HUES64 (cell line): ENCODE measurements around the gene RALGAPA2.

Source experiments
- H3K27ac ChIP-seq: 2 replicates; pipeline ENCODE4 v1.7.0; 2013; ENCODE audit warnings: low read depth, low read length, inconsistent platforms
- H3K27me3 ChIP-seq: 2 replicates; pipeline ENCODE4 v1.6.1; 2013; ENCODE audit warnings: mild to moderate bottlenecking, low read length; ENCODE audit not compliant: insufficient read depth
- H3K36me3 ChIP-seq: 2 replicates; pipeline ENCODE4 v1.6.1; 2013; ENCODE audit warnings: mild to moderate bottlenecking, low read length; ENCODE audit not compliant: insufficient read depth
- H3K4me1 ChIP-seq: 2 replicates; pipeline ENCODE4 v1.6.1; 2013; ENCODE audit warnings: mild to moderate bottlenecking, low read length, moderate library complexity; ENCODE audit not compliant: insufficient read depth
- H3K4me3 ChIP-seq: 2 replicates; pipeline ENCODE4 v1.5.1; 2013; ENCODE audit warnings: mild to moderate bottlenecking, low read length, moderate library complexity
- H3K9ac ChIP-seq: 2 replicates; pipeline ENCODE4 v1.6.1; 2013; ENCODE audit warnings: mild to moderate bottlenecking, low read depth, low read length
- H3K9me3 ChIP-seq: 2 replicates; pipeline ENCODE4 v1.6.1; 2013; ENCODE audit warnings: low read depth, low read length; ENCODE audit not compliant: insufficient read depth
- WGBS: fragments of 150-250, 120-280 bp; methylation state at CpG from one replicate; pipeline ENCODE4 v1.1.7; 2013; ENCODE audit warnings: missing lambda C conversion rate; 5-methylcytosine and 5-hydroxymethylcytosine counted together

Gene RALGAPA2

DNA sequence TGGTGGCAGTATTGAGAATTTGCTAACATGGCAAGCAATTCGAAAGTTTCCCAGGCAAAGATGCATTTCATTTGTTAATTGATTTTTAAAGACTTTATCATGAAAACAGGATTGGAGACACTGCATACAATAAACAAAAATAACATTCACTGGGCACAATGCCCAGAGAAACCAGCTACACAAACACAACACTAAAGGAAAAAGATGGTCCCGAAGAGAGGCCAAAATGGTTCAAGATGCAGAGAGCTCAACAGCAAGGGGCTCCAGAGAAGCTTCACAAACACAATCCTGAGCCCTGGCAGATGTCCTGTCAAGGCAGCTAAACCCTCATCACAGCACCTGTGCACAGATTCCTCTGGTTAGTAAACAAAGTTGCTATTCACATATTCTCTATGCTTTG is 265.2 kb downstream of the RALGAPA2 start:
- no peak overlapping the region for H3K27ac ChIP-seq
- H3K27me3 ChIP-seq: peaks cover 4% of the 10 kb centered on the region; the same call in 1 of the 2 replicates
- H3K9ac ChIP-seq: no peak overlapping the region
- H3K4me1 ChIP-seq: peaks cover 22% of the 10 kb centered on the region
- H3K9me3 ChIP-seq: no peaks in the 10 kb centered on the region
- H3K4me3 ChIP-seq: no peak overlapping the region
- no peaks in the 10 kb centered on the region for H3K36me3 ChIP-seq
- 97% methylated on average over 2 of the region's 2 CpGs for WGBS

DNA sequence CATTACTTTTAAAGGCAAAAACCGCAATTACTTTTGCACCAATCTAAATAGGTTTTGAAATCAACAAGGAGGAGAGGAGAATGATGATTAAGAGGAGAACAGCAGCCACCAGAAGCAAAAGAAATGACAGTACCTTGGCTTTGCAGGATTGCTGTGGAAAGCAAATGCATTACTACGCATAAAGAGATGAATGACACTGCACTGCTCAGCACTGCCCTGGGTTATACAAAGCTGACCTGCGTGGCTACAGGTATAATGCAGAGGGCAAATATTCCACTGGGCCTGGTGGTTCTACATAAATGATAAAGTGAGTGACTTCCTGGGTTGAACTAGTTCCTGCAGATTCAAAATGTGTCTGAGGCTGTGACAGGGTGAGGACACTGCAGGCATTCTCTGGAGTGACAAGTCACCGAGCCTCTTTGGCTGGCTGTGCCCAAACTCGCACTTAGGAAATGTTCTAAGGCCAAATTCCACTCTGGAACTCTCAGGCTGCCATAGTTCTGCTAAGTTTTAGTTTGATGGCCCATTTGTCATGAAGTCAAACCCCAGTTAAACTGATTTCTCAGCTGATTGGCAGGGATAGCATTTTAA is 265.9 kb downstream of the RALGAPA2 start:
- Histone ChIP-seq H3K4me1 (peaks cover 16% of the 10 kb centered on the region), H3K9me3 (no peaks in the 10 kb centered on the region), H3K9ac (no peak overlapping the region), H3K27me3 (no peaks in the 10 kb centered on the region), H3K4me3 (no peak overlapping the region), H3K36me3 (no peaks in the 10 kb centered on the region), H3K27ac (no peak overlapping the region)
- 90% methylated on average over 5 of the region's 5 CpGs for WGBS

GRCh38 chr20:20446001-20446400 is 266.4 kb downstream of the RALGAPA2 start:
- H3K27ac ChIP-seq: no peak overlapping the region
- no peaks in the 10 kb centered on the region for H3K36me3 ChIP-seq
- H3K9ac ChIP-seq: no peak overlapping the region
- H3K4me1 ChIP-seq: peaks cover 20% of the 10 kb centered on the region
- H3K27me3 ChIP-seq: no peaks in the 10 kb centered on the region
- no peak overlapping the region for H3K4me3 ChIP-seq
- no peaks in the 10 kb centered on the region for H3K9me3 ChIP-seq

DNA sequence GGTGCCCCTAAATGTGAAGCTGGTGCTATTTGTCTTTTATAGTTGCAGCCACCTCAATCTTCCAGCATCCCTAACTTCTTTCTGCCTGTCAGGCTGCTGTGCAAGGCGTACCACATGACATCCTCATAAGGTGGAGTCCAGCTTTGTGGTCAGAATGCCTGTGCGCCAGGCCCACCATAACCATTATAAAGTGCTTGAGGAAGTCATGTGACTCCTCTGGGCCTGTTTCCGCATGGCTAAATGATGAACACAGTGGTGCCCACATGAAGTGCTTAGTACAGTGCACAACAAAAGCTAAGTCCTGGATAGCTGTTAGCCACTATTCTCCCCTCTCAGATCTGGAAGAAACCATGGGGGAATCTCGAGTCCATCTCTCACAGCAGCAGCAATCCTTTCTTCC is 268.9 kb downstream of the RALGAPA2 start:
- WGBS: 92% methylated on average over 4 of the region's 4 CpGs

DNA sequence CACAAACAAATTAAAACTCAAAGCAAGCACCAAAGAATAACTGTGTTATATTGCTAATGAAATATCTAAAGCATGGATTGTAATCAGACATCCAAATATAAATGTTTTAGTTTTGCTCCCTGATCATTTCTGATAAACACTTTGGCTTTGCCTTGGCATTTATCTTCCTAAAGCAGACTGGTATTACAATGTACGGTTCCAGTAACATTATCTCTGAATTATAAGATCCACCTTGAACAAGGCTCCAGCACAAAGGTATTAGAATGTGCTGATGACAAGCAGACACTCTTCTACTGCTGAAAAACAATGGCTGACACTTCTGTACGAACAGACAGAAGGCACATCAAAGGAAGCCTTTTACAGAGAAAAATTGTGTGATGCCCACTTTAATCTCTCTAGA is 270.0 kb downstream of the RALGAPA2 start:
- H3K4me1 ChIP-seq: peaks cover 24% of the 10 kb centered on the region
- H3K36me3 ChIP-seq: no peaks in the 10 kb centered on the region
- no peak overlapping the region for H3K4me3 ChIP-seq
- no peaks in the 10 kb centered on the region for H3K27me3 ChIP-seq
- no peaks in the 10 kb centered on the region for H3K9me3 ChIP-seq
- 89% methylated on average over 2 of the region's 2 CpGs for WGBS
- no peak overlapping the region for H3K27ac ChIP-seq
- no peak overlapping the region for H3K9ac ChIP-seq

More for the DNA sequence above, 268.9 kb downstream of the RALGAPA2 start:
- Histone ChIP-seq H3K9me3 (no peaks in the 10 kb centered on the region), H3K4me3 (no peak overlapping the region), H3K36me3 (no peaks in the 10 kb centered on the region), H3K9ac (no peak overlapping the region), H3K27ac (no peak overlapping the region), H3K27me3 (no peaks in the 10 kb centered on the region), H3K4me1 (peaks cover 24% of the 10 kb centered on the region)

DNA sequence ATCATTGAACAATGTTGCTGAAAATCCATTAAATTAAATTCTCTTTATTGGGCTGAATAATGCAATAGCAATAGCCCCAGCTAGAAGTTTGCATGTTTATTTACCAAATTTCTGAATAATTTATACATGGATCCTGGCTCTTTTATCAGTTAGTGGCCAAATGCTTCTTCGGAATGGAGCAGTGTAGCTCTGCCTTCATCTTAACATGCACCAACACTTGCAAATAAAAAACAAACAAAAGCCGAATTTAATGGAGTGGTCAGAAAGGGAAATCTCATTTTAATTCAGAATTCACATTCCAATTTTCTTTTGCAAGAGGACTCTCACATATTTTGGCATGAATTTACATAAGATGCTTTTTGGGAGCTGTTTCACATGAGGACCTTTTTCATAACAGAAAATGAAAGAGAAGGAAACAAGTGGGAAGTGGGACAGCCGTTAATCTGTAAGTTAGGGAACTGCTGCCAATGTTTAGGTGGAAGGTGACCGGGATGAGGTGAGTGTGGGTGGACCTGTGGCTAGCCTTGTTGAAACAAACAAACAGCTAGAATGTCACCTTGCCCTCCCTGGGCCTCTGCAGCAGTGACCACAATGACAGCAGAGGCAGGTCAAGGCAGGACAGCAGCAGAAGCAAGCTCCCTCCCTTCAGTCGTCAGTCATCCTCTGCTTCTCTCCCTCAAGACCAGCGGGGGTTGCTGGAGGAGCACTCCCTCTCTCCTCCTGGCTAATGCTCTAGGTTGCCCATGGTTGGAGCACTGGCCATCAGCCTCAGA is 271.4 kb downstream of the RALGAPA2 start:
- Histone ChIP-seq H3K4me3 (no peak overlapping the region), H3K36me3 (no peaks in the 10 kb centered on the region), H3K4me1 (peaks cover 15% of the 10 kb centered on the region), H3K27me3 (no peaks in the 10 kb centered on the region), H3K9me3 (no peaks in the 10 kb centered on the region), H3K27ac (no peak overlapping the region), H3K9ac (no peak overlapping the region)
- WGBS: 59% methylated on average over 6 of the region's 6 CpGs

DNA sequence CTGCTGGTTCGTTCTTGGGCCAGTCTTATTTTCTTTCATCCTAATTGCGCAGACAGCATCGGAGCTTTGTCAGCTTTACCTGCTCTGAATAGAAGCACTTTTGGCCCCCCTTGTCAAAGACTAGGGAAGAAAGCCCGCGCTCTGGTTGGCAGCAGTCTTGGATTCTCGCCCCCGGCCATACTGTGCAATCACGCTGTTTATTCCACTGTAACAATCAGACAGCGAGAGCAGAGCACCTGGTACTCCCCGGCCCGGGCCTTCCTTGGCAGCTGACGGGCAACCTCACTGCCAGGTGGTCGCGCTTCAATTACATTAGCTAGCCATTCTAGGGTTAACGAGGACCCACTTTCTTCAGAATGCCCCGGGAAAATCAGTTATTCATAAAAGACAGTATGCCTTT is 272.0 kb downstream of the RALGAPA2 start:
- no peaks in the 10 kb centered on the region for H3K27me3 ChIP-seq
- no peak overlapping the region for H3K4me3 ChIP-seq
- H3K4me1 ChIP-seq: peaks cover 15% of the 10 kb centered on the region
- no peaks in the 10 kb centered on the region for H3K9me3 ChIP-seq
- H3K27ac ChIP-seq: no peak overlapping the region
- H3K9ac ChIP-seq: no peak overlapping the region
- H3K36me3 ChIP-seq: no peaks in the 10 kb centered on the region
- WGBS: 95% methylated on average over 16 of the region's 16 CpGs

GRCh38 chr20:20439602-20440190 is 272.7 kb downstream of the RALGAPA2 start:
- H3K36me3 ChIP-seq: no peaks in the 10 kb centered on the region
- peaks cover 15% of the 10 kb centered on the region for H3K4me1 ChIP-seq
- no peak overlapping the region for H3K9ac ChIP-seq
- H3K4me3 ChIP-seq: no peak overlapping the region
- WGBS: 93% methylated on average over 3 of the region's 5 CpGs
- H3K27me3 ChIP-seq: no peaks in the 10 kb centered on the region
- H3K27ac ChIP-seq: no peak overlapping the region
- H3K9me3 ChIP-seq: no peaks in the 10 kb centered on the region

GRCh38 chr20:20437314-20437713 is 275.1 kb downstream of the RALGAPA2 start:
- H3K9ac ChIP-seq: no peak overlapping the region
- H3K27me3 ChIP-seq: no peaks in the 10 kb centered on the region
- H3K4me1 ChIP-seq: peaks cover 8% of the 10 kb centered on the region
- H3K27ac ChIP-seq: no peak overlapping the region
- no peaks in the 10 kb centered on the region for H3K9me3 ChIP-seq
- no peaks in the 10 kb centered on the region for H3K36me3 ChIP-seq
- H3K4me3 ChIP-seq: no peak overlapping the region
- 93% methylated on average over 7 of the region's 7 CpGs for WGBS

DNA sequence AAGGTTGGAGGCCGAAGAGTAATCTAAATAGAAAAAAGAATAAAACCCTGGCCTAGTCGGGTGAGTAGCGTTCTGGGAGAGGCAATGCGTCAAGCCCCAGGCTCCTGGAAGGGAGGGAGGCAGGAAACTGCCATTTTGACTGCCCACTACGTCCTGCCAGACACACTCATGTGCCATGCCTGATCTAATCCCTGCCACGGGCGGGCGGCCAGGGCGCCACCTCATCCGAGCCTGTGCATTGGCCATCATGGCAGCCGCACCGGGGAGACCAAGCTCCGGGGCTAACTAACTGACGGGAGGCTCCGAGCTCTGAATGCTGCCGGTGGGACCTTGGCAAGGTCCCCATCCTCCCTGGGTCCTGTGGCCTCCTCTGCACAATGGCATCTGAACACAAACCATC is 275.8 kb downstream of the RALGAPA2 start:
- Histone ChIP-seq H3K9me3 (no peaks in the 10 kb centered on the region), H3K4me1 (peaks cover 8% of the 10 kb centered on the region), H3K9ac (no peak overlapping the region), H3K36me3 (no peaks in the 10 kb centered on the region), H3K4me3 (no peak overlapping the region), H3K27ac (no peak overlapping the region), H3K27me3 (no peaks in the 10 kb centered on the region)
- 93% methylated on average over 16 of the region's 16 CpGs for WGBS

GRCh38 chr20:20435453-20435852 is 277.0 kb downstream of the RALGAPA2 start:
- no peak overlapping the region for H3K27ac ChIP-seq
- no peaks in the 10 kb centered on the region for H3K36me3 ChIP-seq
- 83% methylated on average over 6 of the region's 6 CpGs for WGBS
- H3K9ac ChIP-seq: no peak overlapping the region
- no peaks in the 10 kb centered on the region for H3K27me3 ChIP-seq
- no peaks in the 10 kb centered on the region for H3K4me1 ChIP-seq
- no peak overlapping the region for H3K4me3 ChIP-seq
- no peaks in the 10 kb centered on the region for H3K9me3 ChIP-seq
